Measurements from ENCODE around the gene MDFIC2.

MDFIC2 gene

GRCh38 chr3:70180664-70181063 lies 131.8 kb downstream of the MDFIC2 start:
- no peak for DNase-seq (ENCODE audit: low spot score)

GRCh38 chr3:70179111-70179510 lies 133.3 kb downstream of the MDFIC2 start:
- peak; percentile 4 for DNase-seq (ENCODE audit: low spot score)

GRCh38 chr3:70177881-70178645 lies 134.4 kb downstream of the MDFIC2 start:
- no peak for DNase-seq (ENCODE audit: low spot score)

- DNase-seq (ENCODE audit: low spot score), result no peak
Observed at GRCh38 chr3:70176224-70176623, 136.2 kb downstream of the MDFIC2 start.

- DNase-seq (ENCODE audit: low spot score), result no peak
Observed at GRCh38 chr3:70156808-70157207, 155.6 kb downstream of the MDFIC2 start.

GRCh38 chr3:70150599-70150998 lies 161.8 kb downstream of the MDFIC2 start:
- no peak for DNase-seq (ENCODE audit: low spot score)

- no peak for DNase-seq (ENCODE audit: low spot score)
Observed at GRCh38 chr3:70149714-70150400, 162.6 kb downstream of the MDFIC2 start.
